ENCODE data around the gene CXCL14. TPM values are rescaled to one million over a fixed set of nuclear protein-coding genes. Genes with fewer than 3 reads are reported as not detected.
A peak's percentile ranks its signal among the peaks of the same experiment; 100 is the strongest.

Gene CXCL14
- total and polyA plus RNA-seq, 8 donors: 2.3 to 72.6 (median 54.1) TPM

DNA sequence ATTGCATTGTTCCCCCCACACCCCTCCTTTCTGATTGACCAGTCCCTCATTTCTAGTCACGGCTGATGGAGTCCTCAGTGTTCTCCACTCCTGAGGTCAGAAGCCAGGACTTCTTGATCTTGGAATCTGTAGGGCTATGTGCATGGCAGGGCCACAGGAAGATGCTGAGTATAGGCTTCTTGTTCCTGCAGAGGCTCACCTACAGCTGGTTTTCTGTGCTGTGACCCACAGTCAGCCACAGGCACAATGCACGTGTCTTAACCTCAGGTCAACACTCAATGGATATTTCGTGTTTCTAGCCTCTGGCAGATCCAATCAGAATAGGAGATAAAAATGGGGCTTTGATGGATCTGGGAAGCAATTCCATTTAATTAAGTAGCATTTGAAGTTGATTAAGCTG is 14.3 kb upstream of the CXCL14 start:
- H3K4me1 ChIP-seq: no peaks in the 10 kb centered on the region
- H3K4me3 ChIP-seq: no peak overlapping the region
- H3K27me3 ChIP-seq: peaks cover 0 to 28% of the 10 kb centered on the region in 2 donors
- H3K36me3 ChIP-seq: no peaks in the 10 kb centered on the region
- intact Hi-C loops (cut with DNase I): no loop called here
- no peak for DNase-seq
- H3K27ac ChIP-seq: no peak overlapping the region
- no peak for TF ChIP-seq CTCF (IDR thresholded peaks at IDR 0.05)
- no peaks in the 10 kb centered on the region for H3K9me3 ChIP-seq
- ATAC-seq: no peak

DNA sequence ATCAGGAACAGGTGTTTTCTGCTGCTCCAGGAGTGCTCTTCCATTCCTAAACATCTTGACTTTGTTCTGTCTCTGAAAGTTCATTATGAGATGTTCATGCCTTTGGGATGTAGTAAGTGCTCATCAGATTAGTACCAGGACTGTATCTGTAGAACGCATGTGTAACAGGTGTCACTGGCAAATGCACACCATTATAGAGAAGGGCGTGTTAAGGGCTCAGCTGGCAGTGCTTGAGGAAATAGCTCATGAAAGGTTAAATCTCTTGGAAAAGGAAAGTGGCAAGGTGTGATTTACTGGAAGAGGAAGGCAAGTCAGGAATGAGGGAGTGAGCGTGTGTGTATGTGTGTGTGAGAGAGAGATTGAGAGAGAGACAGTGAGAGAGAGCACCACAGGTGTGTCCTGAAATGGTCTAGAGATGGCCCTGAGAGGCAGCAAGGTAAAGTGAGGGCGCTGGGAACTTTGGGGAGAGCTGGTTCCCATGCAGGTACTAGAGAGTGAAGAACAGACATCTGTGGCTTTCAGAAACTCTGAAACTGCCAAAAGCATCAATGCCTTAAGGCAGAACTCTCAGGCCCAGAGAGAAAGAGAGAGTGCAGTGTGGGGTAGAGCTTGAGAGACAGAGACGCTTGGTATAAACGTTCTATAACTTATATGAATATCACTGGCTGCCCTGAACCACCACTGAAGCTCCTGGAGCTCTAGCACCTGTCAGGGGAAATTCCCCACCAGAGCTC is 13.7 kb upstream of the CXCL14 start:
- H3K4me1 ChIP-seq: no peaks in the 10 kb centered on the region
- H3K36me3 ChIP-seq: no peaks in the 10 kb centered on the region
- no peak for ATAC-seq
- intact Hi-C loops (cut with DNase I): no loop called here
- no peak for TF ChIP-seq CTCF (IDR thresholded peaks at IDR 0.05)
- DNase-seq: no peak
- peaks cover 0 to 26% of the 10 kb centered on the region in 2 donors for H3K27me3 ChIP-seq
- H3K27ac ChIP-seq: no peak overlapping the region
- H3K9me3 ChIP-seq: no peaks in the 10 kb centered on the region
- H3K4me3 ChIP-seq: no peak overlapping the region

- peaks cover 0 to 26% of the 10 kb centered on the region in 2 donors for H3K27me3 ChIP-seq
- no peak overlapping the region for H3K27ac ChIP-seq
- H3K4me3 ChIP-seq: no peak overlapping the region
- H3K36me3 ChIP-seq: no peaks in the 10 kb centered on the region
- ATAC-seq (no peak), DNase-seq (no peak)
- intact Hi-C loops (cut with DNase I): no loop called here
- no peaks in the 10 kb centered on the region for H3K9me3 ChIP-seq
- no peak for TF ChIP-seq CTCF (IDR thresholded peaks at IDR 0.05)
- no peaks in the 10 kb centered on the region for H3K4me1 ChIP-seq
These were observed 12.5 kb upstream of the CXCL14 start for GRCh38 chr5:135591277-135591676.

DNA sequence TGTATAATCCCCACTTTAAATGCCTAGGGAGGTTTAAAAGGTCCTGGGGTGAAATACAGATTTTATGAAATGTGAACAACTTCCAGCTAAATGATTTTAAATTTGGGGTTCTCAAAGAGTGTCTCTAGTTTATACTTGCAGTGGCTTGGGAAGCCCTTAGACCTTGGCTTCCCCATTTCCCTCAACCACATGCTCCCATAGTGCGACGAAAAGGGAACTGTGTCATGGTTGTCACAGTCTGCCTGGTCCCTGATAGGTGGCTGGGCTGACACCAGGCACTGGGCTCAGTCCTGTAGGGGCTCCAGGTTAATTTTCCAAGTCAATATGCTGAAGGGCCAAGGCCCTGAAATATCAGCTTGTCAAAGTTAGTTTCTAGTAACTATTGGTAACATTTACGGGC is 10.4 kb upstream of the CXCL14 start:
- ATAC-seq (no peak), DNase-seq (no peak)
- Histone ChIP-seq H3K27ac (no peak overlapping the region), H3K4me1 (no peaks in the 10 kb centered on the region), H3K36me3 (no peaks in the 10 kb centered on the region), H3K4me3 (no peak overlapping the region), H3K9me3 (no peaks in the 10 kb centered on the region), H3K27me3 (peaks cover 0 to 35% of the 10 kb centered on the region in 2 donors)
- intact Hi-C loops (cut with DNase I): no loop called here
- no peak for TF ChIP-seq CTCF (IDR thresholded peaks at IDR 0.05)

DNA sequence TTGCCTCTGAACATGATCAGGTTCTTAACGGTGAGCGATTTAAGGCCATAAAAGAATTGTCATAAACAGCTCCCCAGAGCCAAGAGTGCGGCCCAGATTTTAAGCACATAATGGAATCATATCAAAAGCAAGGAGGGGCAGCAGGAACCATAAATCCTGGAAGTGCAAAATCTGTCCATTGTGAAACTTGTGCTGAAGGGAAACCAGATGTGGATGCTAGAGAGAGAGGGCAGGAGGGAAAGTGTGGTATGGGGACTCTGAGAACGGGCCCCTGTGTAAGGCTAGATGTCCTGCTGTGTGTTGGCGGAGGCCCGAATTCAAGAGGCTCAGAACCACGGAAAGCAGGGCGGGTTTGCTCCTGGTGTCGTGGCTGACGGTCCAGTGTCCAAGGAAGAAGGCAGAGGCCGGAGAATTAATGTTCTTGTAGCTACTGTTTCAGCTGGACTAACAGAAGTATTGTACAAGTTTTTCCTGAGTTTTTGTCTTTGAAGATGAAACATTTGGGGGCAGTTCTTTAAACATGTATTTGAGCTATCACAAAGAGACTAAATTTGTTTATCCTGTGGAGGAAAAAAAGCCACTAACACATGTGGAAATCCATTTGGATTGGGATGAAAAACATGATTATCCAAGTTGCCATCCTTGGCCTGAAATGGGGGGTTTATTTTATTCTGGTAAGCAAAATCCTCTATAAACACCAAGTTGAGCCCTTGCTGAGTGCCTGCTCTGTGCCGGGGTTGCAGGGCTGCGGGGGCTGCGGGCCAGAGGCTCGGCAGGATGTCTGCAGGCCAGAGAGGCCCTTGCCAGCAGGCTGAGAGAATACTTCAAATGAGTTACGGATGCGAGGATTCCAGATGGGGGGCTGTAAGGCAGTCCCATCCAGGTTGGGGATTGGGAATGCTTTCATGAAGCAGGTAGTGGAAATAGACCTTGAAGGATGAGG is 9.2 kb upstream of the CXCL14 start:
- Histone ChIP-seq H3K27ac (no peak overlapping the region), H3K27me3 (peaks cover 0 to 45% of the 10 kb centered on the region in 2 donors), H3K36me3 (no peaks in the 10 kb centered on the region), H3K4me1 (no peaks in the 10 kb centered on the region), H3K4me3 (no peak overlapping the region), H3K9me3 (no peaks in the 10 kb centered on the region)
- ATAC-seq: peak; percentile 26
- peak in 2 of 4 donors; percentile 72 to 83 for DNase-seq
- intact Hi-C loops (cut with DNase I): no loop called here
- no peak for TF ChIP-seq CTCF (IDR thresholded peaks at IDR 0.05)
